PC-9 (cell line): ENCODE measurements around the gene CCDC154.

Source experiments
- EZH2 ChIP-seq: fragments of 200-600 bp; sonication (generic); IDR thresholded peaks from 2 replicates; pipeline ENCODE4 v1.8.0; 2017; ENCODE audit warnings: antibody characterized with exemption, low read depth
- TF ChIP-seq, protein P1 (sequence below): fragments of 200-600 bp; sonication (generic); conservative IDR thresholded peaks from 2 replicates; pipeline ENCODE4 v1.6.1; 2017; ENCODE audit warnings: mixed run types, antibody characterized with exemption, mild to moderate bottlenecking, moderate library complexity

DNA sequence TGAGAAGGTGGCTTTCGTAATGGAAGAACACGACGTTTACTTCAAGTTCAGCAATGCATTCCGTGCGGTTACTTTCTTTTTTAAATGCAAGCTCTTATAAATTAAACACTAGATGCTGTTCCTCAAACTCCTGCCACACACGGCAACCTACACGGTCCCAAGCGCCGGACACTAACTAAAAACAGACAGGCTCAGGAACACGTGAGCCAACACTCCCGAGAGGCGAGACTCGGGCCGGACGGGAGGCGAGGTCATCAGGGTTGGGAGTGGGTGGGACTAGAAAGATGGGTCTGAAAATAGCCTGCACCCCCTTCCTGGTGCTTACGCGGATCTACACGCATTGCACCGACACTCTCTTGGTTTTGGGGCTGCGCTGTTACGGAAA, 24.1 kb upstream of the CCDC154 start:
- TF ChIP-seq, protein P1, sequence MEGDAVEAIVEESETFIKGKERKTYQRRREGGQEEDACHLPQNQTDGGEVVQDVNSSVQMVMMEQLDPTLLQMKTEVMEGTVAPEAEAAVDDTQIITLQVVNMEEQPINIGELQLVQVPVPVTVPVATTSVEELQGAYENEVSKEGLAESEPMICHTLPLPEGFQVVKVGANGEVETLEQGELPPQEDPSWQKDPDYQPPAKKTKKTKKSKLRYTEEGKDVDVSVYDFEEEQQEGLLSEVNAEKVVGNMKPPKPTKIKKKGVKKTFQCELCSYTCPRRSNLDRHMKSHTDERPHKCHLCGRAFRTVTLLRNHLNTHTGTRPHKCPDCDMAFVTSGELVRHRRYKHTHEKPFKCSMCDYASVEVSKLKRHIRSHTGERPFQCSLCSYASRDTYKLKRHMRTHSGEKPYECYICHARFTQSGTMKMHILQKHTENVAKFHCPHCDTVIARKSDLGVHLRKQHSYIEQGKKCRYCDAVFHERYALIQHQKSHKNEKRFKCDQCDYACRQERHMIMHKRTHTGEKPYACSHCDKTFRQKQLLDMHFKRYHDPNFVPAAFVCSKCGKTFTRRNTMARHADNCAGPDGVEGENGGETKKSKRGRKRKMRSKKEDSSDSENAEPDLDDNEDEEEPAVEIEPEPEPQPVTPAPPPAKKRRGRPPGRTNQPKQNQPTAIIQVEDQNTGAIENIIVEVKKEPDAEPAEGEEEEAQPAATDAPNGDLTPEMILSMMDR: no peak
- TF ChIP-seq EZH2: no peak
